H1 (cell line): ENCODE measurements around the gene TBC1D2. TPM values are rescaled to one million over a fixed set of nuclear protein-coding genes. Genes with fewer than 3 reads are reported as not detected.
"Not testable (repeated sequence)": the region's sequence is repeated elsewhere in the genome, so short reads cannot be mapped to it uniquely, and the experiment has no call there.

ENCODE experiments used
- CTCF ChIA-PET: fragments of 300-600 bp; sonication (Branson Sonifier 250); formaldehyde crosslinking; loops from one replicate; lab custom pipeline; 2021; ENCODE audit not compliant: partially characterized antibody; lab: Charles Lee
- POLR2A ChIA-PET: fragments of 300-600 bp; sonication (Branson Sonifier 250); formaldehyde crosslinking; loops from one replicate; lab custom pipeline; 2021; ENCODE audit warnings: inconsistent platforms; ENCODE audit not compliant: partially characterized antibody; lab: Charles Lee
- DNase-seq, 2 experiments: peaks; one replicate each; pipeline versions ENCODE4 v3.0.0 to v3.0.0-alpha.2; 2010 to 2022; ENCODE audit warnings: low spot score in 2 of 2, low read depth in 1 of 2, mixed read lengths in 1 of 2
- FAIRE-seq: peaks from 2 replicates; lab custom pipeline; 2011; peaks lifted over from hg19 to GRCh38; lab: Jason Lieb, UNC
- H2AFZ ChIP-seq: 2 replicates; pipeline ENCODE4 v1.8.1; 2012; ENCODE audit warnings: low read length, inconsistent platforms
- H2AK5ac ChIP-seq: 2 replicates; pipeline ENCODE4 v1.6.1; 2013; ENCODE audit warnings: low read depth, low read length
- H2BK120ac ChIP-seq: replicated peaks from 2 replicates; pipeline ENCODE3; 2013; ENCODE audit warnings: low read depth, low read length, inconsistent platforms
- H2BK12ac ChIP-seq: 2 replicates; pipeline ENCODE4 v1.6.1; 2013; ENCODE audit warnings: low read depth, low read length
- H2BK15ac ChIP-seq: 2 replicates; pipeline ENCODE4 v1.6.1; 2013; ENCODE audit warnings: low read length
- H2BK20ac ChIP-seq: 2 replicates; pipeline ENCODE4 v1.6.1; 2013; ENCODE audit warnings: low read length
- H2BK5ac ChIP-seq: 2 replicates; pipeline ENCODE4 v1.6.1; 2013; ENCODE audit warnings: low read depth, low read length
- H3K14ac ChIP-seq: 2 replicates; pipeline ENCODE4 v1.6.1; 2013; ENCODE audit warnings: inconsistent platforms; ENCODE audit not compliant: insufficient read length
- H3K18ac ChIP-seq: 2 replicates; pipeline ENCODE4 v1.6.1; 2013; ENCODE audit warnings: low read length; ENCODE audit errors: extremely low read depth
- H3K23ac ChIP-seq: 2 replicates; pipeline ENCODE4 v1.6.1; 2013; ENCODE audit warnings: inconsistent platforms; ENCODE audit not compliant: insufficient read length
- H3K23me2 ChIP-seq: 2 replicates; pipeline ENCODE4 v1.6.1; 2013; ENCODE audit warnings: low read depth, low read length
- H3K27ac ChIP-seq: 2 replicates; pipeline ENCODE4 v1.6.1; 2011; ENCODE audit warnings: low read depth, low read length, inconsistent platforms
- H3K27me3 ChIP-seq, 4 experiments: replicated peaks in 1 of 4; 1 replicate in 1 of 4; 2 replicates in 3 of 4; pipeline versions ENCODE4 v1.6.1 to v1.8.1; 2011 to 2013; ENCODE audit warnings: low read length in 3 of 4, mild to moderate bottlenecking in 3 of 4, inconsistent platforms in 2 of 4, mixed read lengths in 2 of 4, moderate library complexity in 1 of 4; ENCODE audit not compliant: control insufficient read depth in 3 of 4, insufficient read depth in 3 of 4; ENCODE audit errors: extremely low read depth in 1 of 4
- H3K36me3 ChIP-seq, 4 experiments: 2 replicates each; pipeline versions ENCODE4 v1.6.1 to v1.8.1; 2011 to 2013; ENCODE audit warnings: mild to moderate bottlenecking in 4 of 4, low read length in 3 of 4, moderate library complexity in 2 of 4, control low read depth in 1 of 4, inconsistent platforms in 1 of 4; ENCODE audit not compliant: insufficient read depth in 4 of 4, control insufficient read depth in 2 of 4
- H3K4ac ChIP-seq: replicated peaks from 2 replicates; pipeline ENCODE3; 2013; ENCODE audit warnings: low read length, low read depth, mixed read lengths, inconsistent platforms; ENCODE audit not compliant: insufficient read length
- H3K4me1 ChIP-seq, 4 experiments: replicated peaks in 1 of 4; 1 replicate in 1 of 4; 2 replicates in 3 of 4; pipeline versions ENCODE4 v1.6.1 to v1.8.1; 2011 to 2013; ENCODE audit warnings: low read length in 3 of 4, inconsistent platforms in 2 of 4, mixed read lengths in 1 of 4; ENCODE audit not compliant: insufficient read depth in 4 of 4, control insufficient read depth in 3 of 4
- H3K4me2 ChIP-seq, 2 experiments: 2 replicates each; pipeline versions ENCODE4 v1.6.1 to v1.8.1; 2011 to 2013; ENCODE audit warnings: low read depth in 2 of 2, low read length in 2 of 2, control low read depth in 1 of 2, inconsistent platforms in 1 of 2, mild to moderate bottlenecking in 1 of 2; ENCODE audit not compliant: insufficient read depth in 1 of 2
- H3K4me3 ChIP-seq, 4 experiments: fragments of 200-600, 300-600 bp in 1 of 4; sonication (generic), shearing (Covaris generic), sonication (Bioruptor Twin) in 1 of 4; 2 replicates each; pipeline versions ENCODE4 v1.5.1 to v1.8.1; 2011 to 2016; ENCODE audit warnings: low read length in 4 of 4, low read depth in 3 of 4, control low read depth in 2 of 4, inconsistent platforms in 2 of 4, mild to moderate bottlenecking in 2 of 4, mixed read lengths in 1 of 4, moderate library complexity in 1 of 4; ENCODE audit not compliant: insufficient read depth in 2 of 4; ENCODE audit errors: extremely low read depth in 1 of 4
- H3K56ac ChIP-seq: replicated peaks from 2 replicates; pipeline ENCODE3; 2013; ENCODE audit warnings: low read depth, mild to moderate bottlenecking, mixed read lengths, low read length, inconsistent platforms; ENCODE audit not compliant: insufficient read length
- H3K79me1 ChIP-seq: 2 replicates; pipeline ENCODE4 v1.6.1; 2013; ENCODE audit warnings: low read depth, low read length, control low read depth
- H3K79me2 ChIP-seq, 2 experiments: 2 replicates each; pipeline versions ENCODE4 v1.6.1 to v1.8.1; 2012 to 2013; ENCODE audit warnings: low read length in 2 of 2, mild to moderate bottlenecking in 2 of 2, inconsistent platforms in 1 of 2; ENCODE audit not compliant: insufficient read depth in 2 of 2, control insufficient read depth in 1 of 2
- H3K9ac ChIP-seq, 4 experiments: replicated peaks in 1 of 4; 1 replicate in 1 of 4; 2 replicates in 3 of 4; pipeline versions ENCODE4 v1.6.1 to v1.8.1; 2011 to 2013; ENCODE audit warnings: low read depth in 3 of 4, low read length in 3 of 4, control low read depth in 2 of 4, mild to moderate bottlenecking in 2 of 4, moderate library complexity in 2 of 4, inconsistent platforms in 1 of 4; ENCODE audit errors: extremely low read depth in 1 of 4
- H3K9me3 ChIP-seq, 2 experiments: 2 replicates each; pipeline versions ENCODE4 v1.6.1 to v1.8.1; 2012 to 2013; ENCODE audit warnings: mild to moderate bottlenecking in 2 of 2, moderate library complexity in 2 of 2, control low read depth in 1 of 2, inconsistent platforms in 1 of 2, low read depth in 1 of 2, low read length in 1 of 2, mixed read lengths in 1 of 2; ENCODE audit not compliant: insufficient read depth in 2 of 2
- H4K20me1 ChIP-seq, 2 experiments: replicated peaks in 1 of 2; 2 replicates each; pipeline versions ENCODE3 to v1.8.1; 2011 to 2013; ENCODE audit warnings: inconsistent platforms in 2 of 2, low read length in 2 of 2, mild to moderate bottlenecking in 1 of 2; ENCODE audit not compliant: insufficient read depth in 2 of 2, control insufficient read depth in 1 of 2
- H4K5ac ChIP-seq: 2 replicates; pipeline ENCODE4 v1.6.1; 2013; ENCODE audit warnings: low read length, low read depth, mixed read lengths, inconsistent platforms; ENCODE audit not compliant: insufficient read length
- H4K8ac ChIP-seq: 2 replicates; pipeline ENCODE4 v1.8.0; 2013; ENCODE audit warnings: mild to moderate bottlenecking, moderate library complexity, low read length, inconsistent platforms; ENCODE audit not compliant: insufficient read depth; ENCODE audit errors: extremely low read depth
- H4K91ac ChIP-seq: replicated peaks from 2 replicates; pipeline ENCODE3; 2013; ENCODE audit warnings: low read length, mixed read lengths, inconsistent platforms; ENCODE audit not compliant: insufficient read length
- WGBS, 2 experiments: shearing (Covaris generic) in 1 of 2; methylation state at CpG; one replicate each; pipeline versions ENCODE4 v1.1.6 to v1.1.7; 2013 to 2015; ENCODE audit warnings: low lambda C conversion rate in 2 of 2, mixed read lengths in 2 of 2, inconsistent platforms in 1 of 2, low coverage in 1 of 2, missing lambda C conversion rate in 1 of 2; ENCODE audit not compliant: insufficient replicate concordance in 2 of 2, insufficient coverage in 1 of 2, insufficient read length in 1 of 2; ENCODE audit errors: extremely low coverage in 1 of 2, missing lambda C conversion rate in 1 of 2; 5-methylcytosine and 5-hydroxymethylcytosine counted together
- polyA plus RNA-seq, 7 experiments: library from polyadenylated mRNA; depleted of rRNA in 3 of 7; stranded (reverse) in 5 of 7; unstranded in 2 of 7; fragments of >200 nt in 5 of 7; fragments of 200-250 nt in 2 of 7; gene quantifications; 1 replicate in 5 of 7; 2 replicates in 1 of 7; 4 replicates in 1 of 7; pipeline versions ENCODE4 v1.2.1 to v1.2.3, GENCODE V29; 2011 to 2013; ENCODE audit warnings: missing spikeins in 2 of 7, mixed read lengths in 2 of 7
- total RNA-seq: library from RNA; stranded (reverse); fragmentation: NEBNext Ultra II Directional; extraction: Animal tissue kit (Norgen Biotek cat#: 25700); gene quantifications from 2 replicates; pipeline ENCODE4 v1.2.1, GENCODE V29; 2021

The TBC1D2 gene
- total and polyA plus RNA-seq, 2 of the 8 experiments (the other 6 are each of a cell fraction or from before 2014, with no cell fraction given): 7.4 TPM

GRCh38 chr9:98174502-98174918, 80.9 kb downstream of the TBC1D2 start:
- CTCF ChIA-PET: interaction anchor here (0.9 to 2.4 kb wide), 3 partner anchors 19 to 83 kb away, joined by 3 to 9 read pairs (median 5); no protein-coding TSS in a partner anchor

More at GRCh38 chr9:98174502-98174918, 80.9 kb downstream of the TBC1D2 start:
- not testable (repeated sequence) for H2BK12ac ChIP-seq, H3K14ac ChIP-seq, H4K91ac ChIP-seq, H2BK120ac ChIP-seq, DNase-seq, H4K20me1 ChIP-seq, H3K18ac ChIP-seq, H3K36me3 ChIP-seq, H2AK5ac ChIP-seq, H4K5ac ChIP-seq, FAIRE-seq, H3K4me2 ChIP-seq, H2BK5ac ChIP-seq, H3K4me3 ChIP-seq, H3K23me2 ChIP-seq, H2BK15ac ChIP-seq, H3K79me2 ChIP-seq, H3K27ac ChIP-seq, H3K79me1 ChIP-seq, H3K27me3 ChIP-seq, H2BK20ac ChIP-seq, H3K4ac ChIP-seq, H3K9me3 ChIP-seq, H3K23ac ChIP-seq, H4K8ac ChIP-seq, H2AFZ ChIP-seq, H3K9ac ChIP-seq, H3K56ac ChIP-seq
- 90% methylated on average over 5 of the region's 5 CpGs; no CpG with 5 or more reads in 1 of the 2 experiments for WGBS, 2 experiments
- H3K4me1 ChIP-seq: peaks cover 10 to 21% (median 16%) of the 10 kb centered on the region in 4 experiments
- POLR2A ChIA-PET: interaction anchor here (0.6 to 1.0 kb wide), 2 partner anchors 10 to 84 kb away, joined by 3 read pairs; no protein-coding TSS in a partner anchor
